GM10248 (cell line): ENCODE results near the gene GBP5.

Experiments
- CTCF ChIA-PET: fragments of 300-600 bp; sonication (Branson Sonifier 250); formaldehyde crosslinking; extraction: SDS; loops from one replicate; lab custom pipeline; 2021; ENCODE audit warnings: antibody characterized with exemption; lab: Yijun Ruan, JAX
- POLR2A ChIA-PET: fragments of 350-650 bp; sonication (Branson Sonifier 250); formaldehyde crosslinking; extraction: SDS; loops from one replicate; lab custom pipeline; 2020; ENCODE audit warnings: antibody characterized with exemption; lab: Yijun Ruan, JAX
- DNase-seq: peaks from one replicate; pipeline ENCODE4 v3.0.0; 2012; ENCODE audit errors: extremely low spot score
- CTCF ChIP-seq: IDR thresholded peaks from 2 replicates; pipeline ENCODE4 v1.5.1; 2012; ENCODE audit warnings: mild to moderate bottlenecking, low read depth; ENCODE audit errors: extremely low read depth, missing control alignments, control extremely low read depth

GBP5 gene

GRCh38 chr1:89273324-89273778 lies 691 bp upstream of the GBP5 start:
- ChIA-PET CTCF (interaction anchor here (1.5 to 3.4 kb wide), 2 partner anchors 13 to 14 kb away, joined by 6 to 10 read pairs; no protein-coding TSS in a partner anchor), POLR2A (no interaction called here)
- no peak for DNase-seq
- TF ChIP-seq CTCF, result no peak

GRCh38 chr1:89271341-89272015 lies 1.2 kb downstream of the GBP5 start:
- DNase-seq, result no peak
- POLR2A ChIA-PET, result no interaction called here
- CTCF ChIA-PET, result interaction anchor here (1.4 to 1.7 kb wide), 3 partner anchors 73 to 288 kb away, joined by 3 to 4 read pairs (median 3); partner anchors contain the start of gene GBP4
- TF ChIP-seq CTCF, result no peak

- CTCF ChIA-PET, result interaction anchor here (1.4 to 2.8 kb wide), 3 partner anchors 12 to 287 kb away, joined by 3 to 12 read pairs (median 4); partner anchors contain the start of gene GBP4
- POLR2A ChIA-PET, result no interaction called here
- no peak for DNase-seq
- no peak for TF ChIP-seq CTCF
Observed at GRCh38 chr1:89270423-89270822, 2.2 kb downstream of the GBP5 start.

- DNase-seq, result no peak
- ChIA-PET POLR2A (no interaction called here), CTCF (interaction anchor here (0.6 to 2.8 kb wide), 4 partner anchors 11 to 270 kb away, joined by 3 to 12 read pairs (median 4); no protein-coding TSS in a partner anchor)
- TF ChIP-seq CTCF, result no peak
Observed at GRCh38 chr1:89269277-89269676, 3.4 kb downstream of the GBP5 start.

- no peak for TF ChIP-seq CTCF
- ChIA-PET CTCF (no interaction called here), POLR2A (no interaction called here)
- no peak for DNase-seq
Observed at GRCh38 chr1:89262643-89263042, 10.0 kb downstream of the GBP5 start.

- ChIA-PET CTCF (no interaction called here), POLR2A (no interaction called here)
- DNase-seq, result no peak
- no peak for TF ChIP-seq CTCF
Observed at GRCh38 chr1:89261926-89262515, 10.6 kb downstream of the GBP5 start.
